ENCODE data around the gene MAML2. TPM values are rescaled to one million over a fixed set of nuclear protein-coding genes. Genes with fewer than 3 reads are reported as not detected.

The MAML2 gene
- polyA plus RNA-seq, 1 of the 3 experiments (the other 2 are of a cell fraction), result 20.1 TPM

- DNase-seq, result no peak
- no peaks in the 10 kb centered on the region for H3K79me2 ChIP-seq (ENCODE audit: insufficient read depth)
- H3K36me3 ChIP-seq (replicated peaks in 1 of 2; ENCODE audit: control insufficient read depth in 1 of 2, insufficient read depth in 2 of 2, low read length in 1 of 2), result peaks cover 58% of the 10 kb centered on the region in 2 experiments
- CTCF ChIA-PET, result no interaction called here
- H2AFZ ChIP-seq (ENCODE audit: low read depth), result no peak overlapping the region
- no peaks in the 10 kb centered on the region for H4K20me1 ChIP-seq (ENCODE audit: insufficient read depth)
- H3K4me2 ChIP-seq, result no peak overlapping the region
- H3K9me2 ChIP-seq, result no peaks in the 10 kb centered on the region
- H3F3A ChIP-seq (replicated peaks; ENCODE audit: insufficient read depth), result no peaks in the 10 kb centered on the region
- POLR2A ChIA-PET, result no interaction called here
- 100% methylated on average over 2 of the region's 2 CpGs for WGBS (ENCODE audit: low lambda C conversion rate)
- no peaks in the 10 kb centered on the region for H3K9me3 ChIP-seq
- H3K9ac ChIP-seq, result no peak overlapping the region
- no peaks in the 10 kb centered on the region for H3K27me3 ChIP-seq (ENCODE audit: insufficient read depth)
- no peak for TF ChIP-seq USF2 (IDR thresholded peaks at IDR 0.05; ENCODE audit: borderline replicate concordance, low read depth, low read length)
- no peak for TF ChIP-seq JUND (IDR thresholded peaks at IDR 0.05)
- TF ChIP-seq MXI1 (IDR thresholded peaks at IDR 0.05; ENCODE audit: low read depth, low read length), result no peak
- no peak for TF ChIP-seq FOXJ3 (CRISPR knock-in tag; IDR thresholded peaks at IDR 0.05)
- no peak for TF ChIP-seq FOXM1 (IDR thresholded peaks at IDR 0.05; ENCODE audit: low read depth)
- no peak for TF ChIP-seq SMC3 (IDR thresholded peaks at IDR 0.05; ENCODE audit: low read depth, low read length)
- no peak for TF ChIP-seq MAX (IDR thresholded peaks at IDR 0.05; ENCODE audit: low read depth)
- no peaks in the 10 kb centered on the region for H3K4me1 ChIP-seq (ENCODE audit: control insufficient read depth in 1 of 2, insufficient read depth in 2 of 2, low read depth in 1 of 2, low read length in 1 of 2)
- no peak overlapping the region for H3K27ac ChIP-seq (ENCODE audit: low read depth in 2 of 2, low read length in 1 of 2)
- no peak overlapping the region for H3K4me3 ChIP-seq (ENCODE audit: low read depth in 2 of 2, low read length in 1 of 2)
These were observed 358.9 kb downstream of the MAML2 start for GRCh38 chr11:95984072-95984471.

GRCh38 chr11:95977534-95978174 is 365.3 kb downstream of the MAML2 start:
- H3K4me3 ChIP-seq (ENCODE audit: low read depth in 2 of 2, low read length in 1 of 2), result no peak overlapping the region
- TF ChIP-seq TAF1 (IDR thresholded peaks at IDR 0.05; ENCODE audit: borderline replicate concordance, low read depth, low read length), result no peak
- ChIA-PET POLR2A (no interaction called here), CTCF (no interaction called here)
- H2AFZ ChIP-seq (ENCODE audit: low read depth), result no peak overlapping the region
- H4K20me1 ChIP-seq (ENCODE audit: insufficient read depth), result no peaks in the 10 kb centered on the region
- H3K9me3 ChIP-seq, result no peaks in the 10 kb centered on the region
- peaks cover 2% of the 10 kb centered on the region for H3F3A ChIP-seq (replicated peaks; ENCODE audit: insufficient read depth)
- H3K36me3 ChIP-seq (replicated peaks in 1 of 2; ENCODE audit: control insufficient read depth in 1 of 2, insufficient read depth in 2 of 2, low read length in 1 of 2), result peaks cover 52 to 53% of the 10 kb centered on the region in 2 experiments
- no peaks in the 10 kb centered on the region for H3K4me1 ChIP-seq (ENCODE audit: control insufficient read depth in 1 of 2, insufficient read depth in 2 of 2, low read depth in 1 of 2, low read length in 1 of 2)
- H3K27me3 ChIP-seq (ENCODE audit: insufficient read depth), result no peaks in the 10 kb centered on the region
- no peaks in the 10 kb centered on the region for H3K79me2 ChIP-seq (ENCODE audit: insufficient read depth)
- no peak overlapping the region for H3K9ac ChIP-seq
- H3K9me2 ChIP-seq, result no peaks in the 10 kb centered on the region
- WGBS (ENCODE audit: low lambda C conversion rate), result 84% methylated on average over 6 of the region's 6 CpGs
- H3K27ac ChIP-seq (ENCODE audit: low read depth in 2 of 2, low read length in 1 of 2), result no peak overlapping the region
- no peak overlapping the region for H3K4me2 ChIP-seq
- no peak for DNase-seq

GRCh38 chr11:95976550-95976949 is 366.4 kb downstream of the MAML2 start:
- Histone ChIP-seq H3K9me3 (no peaks in the 10 kb centered on the region), H3K27me3 (ENCODE audit: insufficient read depth) (no peaks in the 10 kb centered on the region), H3K9me2 (no peaks in the 10 kb centered on the region), H3K4me2 (no peak overlapping the region), H2AFZ (ENCODE audit: low read depth) (no peak overlapping the region), H4K20me1 (ENCODE audit: insufficient read depth) (no peaks in the 10 kb centered on the region), H3K79me2 (ENCODE audit: insufficient read depth) (no peaks in the 10 kb centered on the region), H3K27ac (ENCODE audit: low read depth in 2 of 2, low read length in 1 of 2) (no peak overlapping the region), H3K9ac (no peak overlapping the region), H3K4me3 (ENCODE audit: low read depth in 2 of 2, low read length in 1 of 2) (no peak overlapping the region), H3F3A (replicated peaks; ENCODE audit: insufficient read depth) (peaks cover 4% of the 10 kb centered on the region), H3K36me3 (replicated peaks in 1 of 2; ENCODE audit: control insufficient read depth in 1 of 2, insufficient read depth in 2 of 2, low read length in 1 of 2) (peaks cover 43 to 48% of the 10 kb centered on the region in 2 experiments), H3K4me1 (ENCODE audit: control insufficient read depth in 1 of 2, insufficient read depth in 2 of 2, low read depth in 1 of 2, low read length in 1 of 2) (no peaks in the 10 kb centered on the region)
- CTCF ChIA-PET, result interaction anchor here (1.3 kb wide), 1 partner anchor 17 kb away, joined by 4 read pairs; no protein-coding TSS in a partner anchor
- POLR2A ChIA-PET, result no interaction called here
- 93% methylated on average over 2 of the region's 2 CpGs for WGBS (ENCODE audit: low lambda C conversion rate)
- no peak for TF ChIP-seq PBX3 (IDR thresholded peaks at IDR 0.05)
- TF ChIP-seq ELF1 (IDR thresholded peaks at IDR 0.05), result no peak
- no peak for TF ChIP-seq TEAD4 (IDR thresholded peaks at IDR 0.05; ENCODE audit: borderline replicate concordance, insufficient read depth)
- TF ChIP-seq CTCF (IDR thresholded peaks at IDR 0.05), result no peak
- no peak for TF ChIP-seq FOSL2 (IDR thresholded peaks at IDR 0.05; ENCODE audit: borderline replicate concordance, low read depth)
- no peak for TF ChIP-seq GATA2 (CRISPR knock-in tag; IDR thresholded peaks at IDR 0.05)
- TF ChIP-seq MXI1 (IDR thresholded peaks at IDR 0.05; ENCODE audit: low read depth, low read length), result no peak
- TF ChIP-seq RFX5 (IDR thresholded peaks at IDR 0.05; ENCODE audit: low read length), result no peak
- TF ChIP-seq ZBTB33 (IDR thresholded peaks at IDR 0.05; ENCODE audit: borderline replicate concordance, low read depth), result no peak
- TF ChIP-seq POLR2AphosphoS5 (IDR thresholded peaks at IDR 0.05; ENCODE audit: low read depth, low read length), result no peak
- no peak for DNase-seq

Measured in SK-N-SH (cell line).